HG03175 (cell line): Measurements from ENCODE around the gene ATP13A3.

ENCODE experiments used
- ATAC-seq: cut with Tn5 transposase; IDR thresholded peaks from one replicate; pipeline ENCODE4 v1.9.1; 2021; ENCODE audit warnings: mild to moderate bottlenecking, moderate library complexity; ENCODE audit not compliant: unreplicated experiment

The ATP13A3 gene

DNA sequence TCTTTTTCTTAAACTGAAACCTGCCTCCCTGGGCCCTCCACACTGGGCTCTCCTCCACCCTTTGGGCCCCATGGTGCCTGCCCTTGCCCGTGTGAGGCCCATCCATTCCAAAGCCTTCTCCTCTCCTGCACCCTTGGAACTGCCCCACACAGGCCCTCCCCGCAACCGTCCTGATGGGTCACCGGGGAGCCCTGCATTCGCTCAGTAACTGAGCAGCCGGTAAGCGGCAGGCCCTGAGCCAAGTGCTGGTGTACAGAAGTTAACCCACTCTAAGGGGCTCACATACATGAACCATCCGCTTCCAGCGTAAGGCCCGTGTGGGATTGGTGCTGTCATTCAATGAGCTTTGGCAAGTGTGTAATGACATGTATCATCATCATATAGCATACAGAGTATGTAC lies 111.9 kb downstream of the ATP13A3 start:
- ATAC-seq: no peak

DNA sequence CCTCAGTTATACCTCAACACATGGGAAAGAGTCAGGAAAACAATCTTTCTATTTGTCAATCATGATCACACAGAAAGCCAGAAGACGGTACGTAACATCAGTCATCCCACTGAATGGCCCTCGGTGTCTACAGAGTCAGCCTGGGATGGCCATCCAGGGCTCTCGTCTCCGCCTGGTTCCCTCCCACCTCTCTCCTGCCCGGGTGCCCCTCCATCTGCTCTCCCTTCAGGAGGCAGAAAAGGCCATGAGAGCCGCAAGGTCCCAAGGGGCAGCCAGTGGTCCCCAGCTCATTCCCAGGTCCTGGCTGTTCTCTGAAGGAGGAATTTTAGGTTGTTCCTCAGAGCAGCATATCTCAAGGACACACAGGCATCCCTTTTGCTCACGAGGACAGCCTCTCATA lies 112.9 kb downstream of the ATP13A3 start:
- ATAC-seq: no peak

DNA sequence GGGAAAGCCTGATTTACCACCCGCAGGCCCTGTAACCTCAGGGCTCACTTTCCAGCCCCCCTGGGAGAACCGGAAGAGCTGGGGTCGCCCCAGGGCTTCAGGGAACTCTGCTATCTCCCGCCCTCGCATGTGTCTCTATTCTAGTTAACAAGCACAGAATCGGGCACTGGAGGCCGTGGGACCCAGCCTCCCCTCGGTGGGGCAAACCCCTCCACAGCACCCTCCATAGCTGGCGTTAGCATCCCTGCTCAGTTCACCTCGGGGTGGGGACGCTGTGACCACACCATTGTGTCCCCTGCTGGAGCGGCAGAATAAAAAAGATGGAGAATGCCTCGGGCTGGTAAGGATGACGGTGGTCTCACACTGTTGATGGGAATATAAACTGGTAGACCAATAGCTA lies 113.8 kb downstream of the ATP13A3 start:
- ATAC-seq: no peak

DNA sequence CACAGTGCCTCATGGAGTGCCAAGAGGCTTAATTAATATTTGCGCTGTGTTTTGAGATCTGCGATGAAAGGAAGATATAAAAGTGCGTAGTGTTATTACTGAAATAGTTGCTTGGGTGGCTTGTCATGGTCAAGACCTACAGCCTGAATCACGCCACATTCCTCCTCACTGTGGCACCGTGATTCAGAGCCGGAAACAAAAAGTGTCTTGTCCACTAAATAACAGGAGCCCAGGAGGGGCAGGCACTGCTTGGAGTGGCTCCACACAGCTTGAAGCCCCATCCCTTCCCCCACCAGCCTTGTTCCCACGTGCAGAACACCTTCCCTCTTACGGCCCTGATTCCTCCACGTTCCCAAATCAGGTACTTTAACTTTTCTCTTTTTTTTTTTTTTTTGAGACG lies 116.0 kb downstream of the ATP13A3 start:
- ATAC-seq: no peak

DNA sequence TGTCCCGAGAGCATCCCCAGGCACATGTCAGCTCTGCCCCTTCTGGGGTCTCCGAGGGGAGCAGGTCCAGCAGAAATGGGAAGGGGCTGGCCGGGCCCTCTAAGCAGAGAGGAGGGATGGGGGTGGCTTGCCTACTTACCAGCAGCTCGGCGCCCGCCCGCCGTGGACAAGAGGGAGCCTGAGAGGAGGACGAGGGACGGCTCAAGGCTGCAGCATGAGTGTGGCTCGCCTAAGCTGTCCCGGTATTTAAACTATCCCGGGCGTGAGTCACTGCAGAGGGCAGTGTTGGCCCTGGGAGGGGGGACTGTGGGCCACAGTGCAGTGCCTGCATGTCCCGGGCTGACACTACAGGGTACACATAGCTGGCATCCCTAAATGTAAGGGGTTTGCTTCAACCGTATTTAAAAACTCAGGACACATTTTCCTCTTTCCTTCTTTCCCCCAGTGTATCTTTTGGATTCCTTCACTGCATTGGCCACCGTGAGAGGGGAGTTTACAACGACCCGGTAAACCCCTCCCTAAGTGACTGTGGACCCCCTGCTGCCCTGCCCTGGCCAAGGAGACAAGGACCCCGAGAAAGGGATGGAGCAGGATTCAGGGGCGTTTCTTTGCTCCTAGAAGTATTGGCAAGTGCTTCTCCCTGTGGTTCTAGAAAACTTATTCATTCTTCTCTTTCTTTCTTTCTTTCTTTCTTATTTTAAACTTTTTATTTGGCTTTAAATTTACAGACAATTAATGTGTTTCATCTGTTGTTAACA lies 117.1 kb downstream of the ATP13A3 start, which contains the start of gene LRRC15:
Gene LRRC15, minus strand, starts transcription at position 222 of the 758 bp plus-strand sequence. CDS start 8,700 bp downstream, outside the sequence.
- no peak for ATAC-seq

DNA sequence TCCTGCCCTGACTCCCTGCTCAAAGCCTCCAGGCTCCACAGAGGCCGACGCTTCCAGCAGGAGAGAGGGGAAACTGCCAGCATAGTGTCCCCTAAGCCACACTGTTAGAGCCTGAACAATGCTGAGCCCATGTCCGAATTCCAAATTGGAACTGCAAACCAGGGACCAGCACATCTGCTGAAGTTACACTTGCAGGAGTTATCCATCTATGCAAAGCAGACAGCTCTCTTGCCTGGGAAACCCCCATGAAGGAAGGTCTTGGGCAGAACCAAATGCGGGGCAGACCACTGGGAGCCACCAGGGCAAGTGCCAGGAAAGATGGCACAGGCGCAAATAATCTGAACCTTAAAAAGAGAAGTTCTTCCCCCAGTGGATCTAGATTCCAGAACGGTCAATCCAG lies 117.9 kb downstream of the ATP13A3 start:
- ATAC-seq: no peak

DNA sequence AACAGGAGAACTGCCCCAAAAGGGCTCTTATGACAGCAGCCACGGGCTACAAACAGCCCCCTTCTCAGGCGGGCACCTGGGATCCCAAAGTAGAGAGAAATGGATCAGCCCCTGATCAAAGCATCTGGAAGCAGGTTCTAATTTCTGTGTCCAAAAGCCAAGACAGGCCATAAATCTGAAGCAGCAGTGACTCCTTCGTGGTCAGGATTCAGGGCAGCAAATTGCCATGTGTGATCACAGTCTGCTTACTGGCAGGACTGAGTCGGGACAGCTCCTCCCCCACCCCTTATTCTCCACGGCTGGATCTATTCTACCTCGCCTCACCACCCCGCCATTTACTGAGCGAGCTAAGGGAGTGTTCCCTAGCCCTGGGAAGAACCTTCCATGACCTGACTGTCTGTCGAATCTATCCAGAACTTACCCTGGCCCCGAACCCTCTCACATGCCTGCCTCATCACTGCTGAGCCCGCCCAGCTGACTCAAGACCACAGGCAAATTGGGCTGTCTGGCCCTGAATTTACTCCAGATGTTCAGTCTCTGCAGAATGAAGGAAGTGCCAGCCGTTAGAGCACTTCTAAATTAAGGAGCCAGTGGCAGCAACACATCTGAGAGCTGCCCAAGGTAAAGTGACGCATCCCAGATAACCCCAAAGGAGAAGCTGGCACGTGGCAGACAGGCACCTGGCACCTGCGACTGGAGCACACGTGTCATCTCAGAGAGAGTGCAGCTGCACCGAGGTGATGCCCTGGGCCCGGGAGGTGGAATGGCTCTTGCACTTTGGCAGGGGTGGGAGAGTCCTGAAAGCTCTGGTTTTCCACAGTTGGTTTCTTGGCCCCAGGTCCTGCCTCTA lies 118.6 kb downstream of the ATP13A3 start:
- no peak for ATAC-seq

DNA sequence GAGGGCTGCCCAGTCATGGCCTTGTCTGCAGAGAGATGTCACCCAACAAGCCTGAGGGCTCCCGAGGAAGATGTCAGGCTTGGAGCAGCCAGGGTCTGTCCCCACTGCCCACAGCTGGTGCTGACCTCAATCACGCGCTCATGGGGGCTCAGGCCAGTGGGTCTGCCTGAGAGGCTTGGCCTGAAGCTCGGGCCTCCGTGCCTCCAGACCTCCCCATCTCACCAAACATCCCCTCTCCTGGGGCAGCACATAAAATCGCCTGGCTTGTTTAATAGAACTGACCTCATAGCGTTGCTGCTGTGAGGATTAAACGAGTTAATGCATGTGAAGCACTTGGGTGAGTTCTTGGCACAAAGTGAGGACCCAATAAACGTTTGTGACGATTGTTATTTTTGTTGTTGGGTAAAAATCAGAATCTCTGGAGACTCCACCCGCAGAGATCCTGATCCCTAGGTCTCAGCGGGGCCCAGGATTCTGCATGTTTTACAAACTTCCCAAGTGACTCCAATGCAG lies 120.8 kb downstream of the ATP13A3 start:
- ATAC-seq: no peak

DNA sequence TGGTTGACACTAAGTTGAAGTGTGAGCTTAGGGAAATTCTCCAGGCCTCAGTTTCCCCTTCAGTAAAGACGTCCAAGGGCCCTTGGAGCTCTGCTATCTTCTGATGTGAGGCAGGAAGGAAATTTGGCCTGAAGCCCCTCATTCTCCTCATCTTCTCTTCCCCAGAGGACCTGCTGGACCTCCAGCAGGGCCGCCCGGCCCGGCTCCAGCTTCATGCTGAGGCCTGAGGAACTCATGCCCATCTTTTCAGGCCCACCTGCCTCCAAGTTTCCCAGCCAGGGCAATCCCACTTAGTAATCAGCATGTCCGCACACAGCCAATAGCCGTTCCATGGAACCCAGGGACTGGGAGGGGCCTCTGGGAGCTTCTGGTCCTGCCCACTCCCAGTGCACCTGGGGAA lies 121.3 kb downstream of the ATP13A3 start:
- no peak for ATAC-seq

DNA sequence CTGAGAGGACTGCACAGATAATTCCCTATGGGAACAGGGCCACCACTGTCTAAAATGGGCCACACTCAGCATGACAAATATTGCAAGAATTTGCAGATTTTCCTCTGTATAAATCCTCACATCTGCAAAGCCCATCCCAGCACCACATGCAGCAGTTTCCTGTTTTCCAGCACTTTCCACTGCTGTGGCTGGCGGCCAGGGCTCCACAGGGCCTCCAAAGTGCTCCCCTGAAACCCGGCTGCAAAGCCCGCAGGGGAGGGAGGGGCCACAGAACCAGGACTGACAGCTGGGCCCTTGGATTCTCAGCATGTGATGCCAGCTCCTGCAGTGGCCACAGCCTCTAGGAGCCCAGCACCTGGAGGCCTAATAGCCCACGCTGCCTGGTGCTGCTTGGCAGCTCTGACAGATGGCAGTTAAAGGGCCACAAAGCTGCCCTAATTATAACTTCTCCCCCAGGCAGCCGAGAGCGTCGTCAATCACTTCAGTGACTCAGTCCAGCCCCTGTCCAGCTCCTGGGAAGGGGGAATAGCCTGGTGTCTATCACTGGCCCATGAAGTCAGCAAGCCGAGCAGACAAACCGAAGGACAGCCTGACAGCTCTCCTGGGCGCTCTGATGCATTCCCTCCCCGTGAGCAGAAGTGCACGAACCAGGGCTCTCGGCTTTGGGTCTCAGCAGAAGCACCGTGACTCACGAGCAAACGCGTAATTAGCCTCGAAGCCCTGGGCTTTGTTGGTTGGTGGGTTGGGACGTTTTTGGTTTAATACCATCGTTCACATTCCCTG lies 122.0 kb downstream of the ATP13A3 start:
- ATAC-seq: no peak

DNA sequence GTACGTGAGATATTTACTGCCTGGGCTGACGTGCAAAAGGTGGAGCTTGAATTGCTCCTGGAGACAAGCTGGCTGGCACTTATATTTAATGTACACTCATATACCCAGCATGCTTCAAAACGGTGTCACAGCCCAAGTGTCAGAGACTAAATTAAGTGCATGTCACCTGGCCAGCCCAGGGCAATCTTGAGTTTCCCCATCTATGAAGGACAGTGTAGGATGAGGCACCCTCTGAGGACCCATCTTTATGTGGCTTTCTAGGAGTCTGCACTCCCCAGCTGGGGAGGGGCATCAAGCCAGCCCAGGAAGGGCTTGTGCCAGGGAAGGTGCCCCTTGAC lies 122.5 kb downstream of the ATP13A3 start:
- ATAC-seq: no peak

DNA sequence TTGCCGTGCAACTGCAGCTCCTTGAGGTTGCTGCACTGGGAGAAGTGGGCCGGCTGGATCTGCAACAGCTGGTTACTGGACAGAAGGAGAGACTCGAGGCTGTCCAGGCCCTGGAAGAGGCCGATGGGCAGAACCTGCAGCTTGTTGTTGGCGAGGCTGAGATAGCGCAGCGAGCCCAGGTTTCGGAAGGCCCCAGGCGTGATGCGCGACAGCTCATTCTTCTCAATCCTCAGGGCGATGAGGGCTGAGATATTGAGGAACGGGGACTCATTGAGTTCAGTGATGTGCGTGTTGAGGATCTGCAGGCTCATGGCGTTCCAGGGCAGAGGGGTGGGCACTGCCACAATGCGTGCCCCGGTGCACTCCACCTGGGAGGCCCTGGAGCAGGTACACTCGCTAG lies 126.2 kb downstream of the ATP13A3 start:
- ATAC-seq: no peak

DNA sequence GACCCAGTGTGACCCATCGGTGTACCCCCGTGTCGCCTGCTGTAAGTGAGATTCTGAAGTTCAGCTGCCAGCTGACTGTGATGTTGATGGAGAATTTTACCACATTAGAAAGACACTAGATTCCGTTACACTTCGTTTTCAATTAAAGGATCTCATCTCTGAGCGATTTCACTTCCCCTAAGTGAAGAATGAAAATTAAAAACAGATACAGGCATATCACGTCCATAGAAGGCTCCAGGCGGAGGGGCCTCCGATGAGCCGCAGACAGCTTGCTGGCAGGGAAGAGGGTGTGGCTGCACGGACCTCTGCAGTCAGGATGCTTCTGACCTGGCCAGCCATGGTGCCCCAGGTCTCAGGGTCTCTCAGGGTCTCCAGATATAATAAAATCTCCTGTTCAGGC lies 129.1 kb downstream of the ATP13A3 start:
- ATAC-seq: no peak

DNA sequence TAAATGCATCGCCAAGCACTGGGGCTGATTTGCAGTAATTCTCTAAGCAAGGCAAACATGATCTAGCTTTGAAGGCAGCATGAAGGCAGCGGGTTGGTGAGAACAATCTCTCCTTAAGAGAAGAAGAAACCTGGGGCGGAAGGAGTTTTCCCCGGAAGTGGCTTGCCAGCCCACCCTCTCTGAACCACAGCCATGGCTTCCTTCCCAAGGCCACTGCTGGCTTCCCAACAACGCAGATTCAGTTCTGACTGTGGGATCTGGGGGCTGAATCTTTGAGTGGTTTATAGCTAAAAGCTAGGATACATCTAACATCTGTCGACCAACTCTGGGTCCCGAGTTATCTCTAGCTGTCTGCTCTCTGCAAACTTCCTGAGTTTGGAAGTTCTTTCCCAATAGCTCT lies 131.4 kb downstream of the ATP13A3 start:
- ATAC-seq: no peak

DNA sequence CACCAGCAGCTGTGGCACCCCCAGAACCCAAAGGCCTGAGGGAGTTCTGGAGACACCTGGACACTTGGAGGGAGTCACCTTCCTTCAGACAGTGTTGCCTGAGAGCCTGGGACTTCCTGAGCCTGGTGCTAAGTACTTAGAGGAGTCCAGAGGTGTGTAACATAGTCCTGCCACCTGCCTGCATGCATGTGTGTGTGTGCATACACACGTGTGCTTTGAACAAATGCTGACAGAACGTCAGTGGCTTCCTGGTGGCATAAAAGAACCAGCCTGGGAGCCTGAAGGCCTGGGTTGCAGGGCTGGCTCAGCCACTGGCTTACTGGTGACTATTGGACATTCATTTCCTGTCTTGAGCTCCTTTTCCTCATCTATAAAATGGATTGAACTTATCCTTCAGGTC lies 132.5 kb downstream of the ATP13A3 start:
- no peak for ATAC-seq
